Neutrophil (primary cell): Measurements from ENCODE around the gene NDST1.

Source experiments
- H3K27ac ChIP-seq: fragments of 200-600 bp; sonication (generic); 2 replicates; pipeline ENCODE4 v1.5.1; 2016; ENCODE audit warnings: mild to moderate bottlenecking, moderate library complexity
- H3K27me3 ChIP-seq: fragments of 200-600 bp; sonication (generic); 2 replicates; pipeline ENCODE4 v1.6.0; 2016; ENCODE audit warnings: mild to moderate bottlenecking
- H3K36me3 ChIP-seq: fragments of 200-600 bp; sonication (generic); 2 replicates; pipeline ENCODE4 v1.5.1; 2017
- H3K4me1 ChIP-seq, 2 experiments: fragments of 200-600 bp in 1 of 2; sonication (generic) in 1 of 2; 1 replicate in 1 of 2; 2 replicates in 1 of 2; pipeline versions ENCODE4 v1.5.1 to v1.6.1; 2013 to 2016; ENCODE audit warnings: low read depth in 1 of 2, low read length in 1 of 2, mild to moderate bottlenecking in 1 of 2, moderate library complexity in 1 of 2; ENCODE audit not compliant: control insufficient read depth in 1 of 2, insufficient read depth in 1 of 2
- H3K4me3 ChIP-seq, 2 experiments: fragments of 200-600 bp in 1 of 2; sonication (generic) in 1 of 2; 1 replicate in 1 of 2; 2 replicates in 1 of 2; pipeline ENCODE4 v1.5.1; 2013 to 2016; ENCODE audit warnings: low read depth in 1 of 2, low read length in 1 of 2, mild to moderate bottlenecking in 1 of 2, moderate library complexity in 1 of 2
- H3K9me3 ChIP-seq: fragments of 200-600 bp; sonication (generic); 2 replicates; pipeline ENCODE4 v1.5.1; 2016
- TF ChIP-seq, protein P1 (sequence below): fragments of 200-600 bp; sonication (generic); IDR thresholded peaks from 2 replicates; pipeline ENCODE4 v1.5.1; 2016; ENCODE audit warnings: antibody characterized with exemption

The NDST1 gene

DNA sequence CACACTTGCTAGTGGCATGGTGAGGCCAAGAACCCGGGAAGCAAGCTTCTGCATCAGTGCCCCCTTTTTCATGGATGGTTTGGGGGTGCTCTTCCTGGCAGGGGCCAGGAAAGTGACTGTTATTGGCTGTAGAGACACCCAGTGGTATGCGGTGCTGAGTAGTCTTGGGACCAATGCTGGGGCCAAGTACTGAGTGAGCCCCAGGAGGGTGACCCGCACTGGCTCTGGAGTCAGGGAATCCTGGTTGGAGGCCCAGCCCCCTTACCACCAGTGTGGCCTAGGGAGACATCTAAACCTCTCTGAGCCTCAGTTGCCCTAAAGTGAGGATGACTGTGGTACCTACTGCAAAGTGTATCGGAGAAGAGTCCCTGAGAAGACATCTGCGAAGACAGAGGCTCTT lies 91.3 kb downstream of the NDST1 start:
- H3K9me3 ChIP-seq, result no peaks in the 10 kb centered on the region
- peaks cover 14 to 22% of the 10 kb centered on the region in 2 experiments for H3K4me1 ChIP-seq
- H3K36me3 ChIP-seq, result no peaks in the 10 kb centered on the region
- H3K4me3 ChIP-seq, result no peak overlapping the region
- H3K27me3 ChIP-seq, result peaks cover 5% of the 10 kb centered on the region
- TF ChIP-seq, protein P1, sequence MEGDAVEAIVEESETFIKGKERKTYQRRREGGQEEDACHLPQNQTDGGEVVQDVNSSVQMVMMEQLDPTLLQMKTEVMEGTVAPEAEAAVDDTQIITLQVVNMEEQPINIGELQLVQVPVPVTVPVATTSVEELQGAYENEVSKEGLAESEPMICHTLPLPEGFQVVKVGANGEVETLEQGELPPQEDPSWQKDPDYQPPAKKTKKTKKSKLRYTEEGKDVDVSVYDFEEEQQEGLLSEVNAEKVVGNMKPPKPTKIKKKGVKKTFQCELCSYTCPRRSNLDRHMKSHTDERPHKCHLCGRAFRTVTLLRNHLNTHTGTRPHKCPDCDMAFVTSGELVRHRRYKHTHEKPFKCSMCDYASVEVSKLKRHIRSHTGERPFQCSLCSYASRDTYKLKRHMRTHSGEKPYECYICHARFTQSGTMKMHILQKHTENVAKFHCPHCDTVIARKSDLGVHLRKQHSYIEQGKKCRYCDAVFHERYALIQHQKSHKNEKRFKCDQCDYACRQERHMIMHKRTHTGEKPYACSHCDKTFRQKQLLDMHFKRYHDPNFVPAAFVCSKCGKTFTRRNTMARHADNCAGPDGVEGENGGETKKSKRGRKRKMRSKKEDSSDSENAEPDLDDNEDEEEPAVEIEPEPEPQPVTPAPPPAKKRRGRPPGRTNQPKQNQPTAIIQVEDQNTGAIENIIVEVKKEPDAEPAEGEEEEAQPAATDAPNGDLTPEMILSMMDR, result no peak
- H3K27ac ChIP-seq, result no peak overlapping the region

DNA sequence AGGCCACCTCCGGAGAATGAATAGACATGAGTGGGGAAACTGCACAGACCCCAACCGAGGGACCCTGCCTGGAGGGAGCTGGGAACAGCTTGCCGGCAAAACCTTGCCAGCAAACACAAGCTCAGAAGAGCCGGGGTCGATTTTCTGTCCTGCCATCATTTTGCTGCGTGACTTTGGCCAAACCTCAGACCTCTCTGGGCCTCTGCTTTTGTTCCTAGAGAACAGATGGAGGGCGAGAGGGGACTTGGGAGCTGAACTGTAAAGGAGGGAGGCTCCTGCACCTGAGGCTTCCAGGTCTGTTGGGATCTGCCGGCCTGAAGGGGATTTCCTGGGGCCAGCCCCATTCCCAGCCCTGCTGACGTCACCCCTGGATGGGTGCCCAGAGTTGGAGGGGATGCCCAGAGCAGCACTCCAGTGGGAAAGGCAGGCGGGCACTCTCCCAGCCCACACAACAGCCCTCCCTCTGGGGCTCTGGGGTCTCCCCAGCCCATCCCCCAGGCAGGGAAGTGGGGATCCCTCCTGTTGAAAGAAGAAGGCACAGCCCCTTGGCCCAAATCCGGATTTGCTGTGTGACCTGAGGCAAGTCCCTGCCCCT lies 92.1 kb downstream of the NDST1 start:
- H3K9me3 ChIP-seq, result no peaks in the 10 kb centered on the region

DNA sequence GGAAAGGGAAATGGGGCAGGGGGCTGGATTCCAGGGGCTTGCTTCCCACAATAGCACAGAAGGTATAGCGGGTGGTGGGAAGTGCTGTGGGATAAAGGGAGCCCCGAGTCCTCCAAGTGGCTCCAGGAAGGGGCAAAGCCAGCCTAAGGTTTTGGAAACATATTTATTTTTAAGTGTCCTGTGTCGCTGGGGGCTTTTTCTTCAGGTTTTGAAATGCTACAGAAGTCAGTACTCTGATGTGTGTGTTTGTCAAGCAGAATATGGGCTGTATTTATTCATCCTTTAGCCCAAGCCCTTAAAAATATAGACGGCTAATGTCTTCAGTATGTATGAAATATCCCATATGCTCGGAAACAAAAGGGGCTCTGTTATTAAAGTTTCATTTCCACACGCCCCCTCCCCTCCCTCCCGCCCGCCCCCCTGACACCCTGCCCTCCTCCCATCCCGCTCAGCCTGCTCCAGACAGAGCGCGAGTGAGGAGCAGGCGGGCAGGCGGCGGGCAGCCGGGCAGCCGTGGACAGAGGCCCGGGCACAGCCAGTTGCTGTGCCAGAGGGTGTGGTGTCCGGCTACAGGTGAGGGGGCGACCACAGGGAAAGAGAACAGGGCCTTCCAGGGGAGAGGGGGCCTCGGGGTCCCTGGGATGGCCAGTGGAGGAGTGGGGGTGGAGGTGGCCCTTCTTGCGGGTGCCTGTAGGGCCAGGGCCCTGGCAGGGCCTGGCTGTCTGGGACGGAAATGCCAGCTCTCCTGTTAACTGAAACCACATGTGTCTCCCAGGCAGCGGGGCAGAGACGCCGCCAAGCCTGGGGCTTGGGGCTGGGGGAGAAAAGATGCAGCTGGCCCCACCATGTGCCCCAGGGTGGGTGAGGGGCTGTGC lies 92.9 kb downstream of the NDST1 start:
- Histone ChIP-seq H3K9me3 (no peaks in the 10 kb centered on the region), H3K36me3 (no peaks in the 10 kb centered on the region), H3K27ac (no peak overlapping the region), H3K4me3 (no peak overlapping the region), H3K27me3 (peaks cover 5% of the 10 kb centered on the region), H3K4me1 (peaks cover 14 to 22% of the 10 kb centered on the region in 2 experiments)
- TF ChIP-seq, protein P1, result no peak

More for the DNA sequence above, 92.1 kb downstream of the NDST1 start:
- Histone ChIP-seq H3K4me3 (no peak overlapping the region), H3K27me3 (peaks cover 5% of the 10 kb centered on the region), H3K4me1 (peaks cover 14 to 22% of the 10 kb centered on the region in 2 experiments), H3K36me3 (no peaks in the 10 kb centered on the region), H3K27ac (no peak overlapping the region)
- TF ChIP-seq, protein P1, result no peak

DNA sequence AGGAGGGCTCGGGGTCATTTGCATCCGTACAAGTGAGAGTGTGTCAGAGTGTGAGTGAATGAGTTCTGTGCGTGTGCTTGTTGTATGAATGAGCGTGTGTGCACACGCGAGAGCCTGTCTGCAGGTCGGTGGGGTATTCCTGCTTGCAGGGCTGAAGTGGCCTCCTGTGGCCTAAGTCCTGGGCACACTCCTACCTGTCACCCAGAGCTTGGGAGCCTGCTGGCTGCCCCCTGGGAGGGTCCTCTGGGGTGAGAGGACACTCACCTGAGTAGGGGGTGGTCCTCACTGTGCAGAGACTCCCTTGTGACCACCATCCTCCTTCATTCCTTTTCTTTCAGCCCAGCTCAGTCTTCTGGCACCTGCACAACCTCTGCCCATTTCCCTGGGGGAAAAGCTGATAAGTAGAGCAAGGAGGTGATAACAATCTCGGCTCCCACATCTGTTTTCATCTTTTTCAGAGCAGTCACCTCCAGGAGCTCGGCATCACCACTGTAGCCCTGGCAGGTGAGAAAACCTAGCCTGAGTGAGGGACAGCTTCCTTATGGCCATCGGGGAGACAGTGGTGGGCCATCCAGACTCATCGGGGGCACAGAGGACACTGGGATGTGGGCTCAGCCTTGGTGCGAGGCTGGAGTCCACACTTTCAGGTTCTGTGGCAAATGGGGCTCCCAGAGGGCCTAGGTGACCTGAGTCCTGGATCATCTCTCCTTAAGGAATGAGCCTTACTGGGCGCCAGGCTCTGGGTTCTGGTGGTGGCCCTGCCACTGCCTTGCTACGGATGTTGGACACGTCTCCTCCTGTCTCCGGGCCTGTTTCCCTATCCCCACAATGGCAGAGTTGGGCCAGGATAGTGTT lies 93.8 kb downstream of the NDST1 start:
- Histone ChIP-seq H3K9me3 (no peaks in the 10 kb centered on the region), H3K27me3 (peaks cover 5% of the 10 kb centered on the region), H3K4me3 (no peak overlapping the region), H3K4me1 (peaks cover 10 to 15% of the 10 kb centered on the region in 2 experiments), H3K27ac (no peak overlapping the region), H3K36me3 (no peaks in the 10 kb centered on the region)
- TF ChIP-seq, protein P1, result no peak

DNA sequence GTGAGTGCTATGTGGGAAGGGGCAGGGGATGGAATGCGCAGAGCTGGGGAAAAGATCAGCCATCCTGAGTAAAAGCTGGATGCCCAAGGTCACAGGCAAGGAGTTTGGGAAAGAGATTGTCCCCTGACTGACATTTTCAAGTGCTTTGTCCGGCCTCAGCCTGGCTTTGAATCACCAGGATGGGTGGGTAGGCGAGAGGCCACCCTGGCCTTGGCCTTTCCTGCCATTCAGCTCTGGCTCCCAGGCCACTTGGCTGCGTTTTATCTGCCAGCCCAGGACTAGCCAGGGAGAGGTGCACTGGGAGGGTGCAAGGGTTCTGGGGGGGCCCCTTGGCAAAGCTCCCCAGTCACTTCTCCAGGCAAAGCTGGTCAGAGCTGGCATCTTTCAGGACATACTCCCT lies 95.1 kb downstream of the NDST1 start:
- Histone ChIP-seq H3K36me3 (no peaks in the 10 kb centered on the region), H3K27me3 (peaks cover 1% of the 10 kb centered on the region), H3K9me3 (no peaks in the 10 kb centered on the region), H3K4me1 (peaks cover 2% of the 10 kb centered on the region in 2 experiments), H3K4me3 (no peak overlapping the region), H3K27ac (no peak overlapping the region)
- TF ChIP-seq, protein P1, result no peak
